Measurements from ENCODE around the gene TMEM86A.

- TF ChIP-seq SUZ12 (IDR thresholded peaks at IDR 0.05): no peak
- TF ChIP-seq BHLHE40 (IDR thresholded peaks at IDR 0.05; ENCODE audit: borderline replicate concordance): no peak
- TF ChIP-seq ZNF384 (IDR thresholded peaks at IDR 0.05): no peak
- TF ChIP-seq ARNT (IDR thresholded peaks at IDR 0.05): no peak
- TF ChIP-seq SP1 (IDR thresholded peaks at IDR 0.05): no peak
- no peak for TF ChIP-seq L3MBTL2 (conservative IDR thresholded peaks at IDR 0.05)
- TF ChIP-seq FOXA1 (IDR thresholded peaks at IDR 0.05): no peak
- no peak for TF ChIP-seq FOXM1 (IDR thresholded peaks at IDR 0.05; ENCODE audit: borderline replicate concordance)
- TF ChIP-seq ELF4 (IDR thresholded peaks at IDR 0.05): no peak
- no peak for TF ChIP-seq CTBP1 (IDR thresholded peaks at IDR 0.05; ENCODE audit: borderline replicate concordance)
- no peak for TF ChIP-seq TARDBP (IDR thresholded peaks at IDR 0.05)
- TF ChIP-seq FOXK2 (IDR thresholded peaks at IDR 0.05): no peak
- no peak for TF ChIP-seq LEF1 (IDR thresholded peaks at IDR 0.05; ENCODE audit: borderline replicate concordance)
- TF ChIP-seq NFRKB (IDR thresholded peaks at IDR 0.05): no peak
These were observed 43.2 kb downstream of the TMEM86A start for GRCh38 chr11:18741783-18742182.

Measured in HEK293T (cell line).